DLD1 (cell line): ENCODE measurements around the gene PGM1.

Experiments used
- in situ Hi-C: cut with HindIII; loops from 2 replicates; pipeline ENCODE4 v1.10.0; 2017; ENCODE audit warnings: low sequenced_read_pairs

The PGM1 gene

GRCh38 chr1:63662841-63663240 is 69.6 kb downstream of the PGM1 start:
- in situ Hi-C loops, result no loop called here

- in situ Hi-C loops, result no loop called here
These were observed 70.1 kb downstream of the PGM1 start for GRCh38 chr1:63663301-63663700.

- in situ Hi-C loops, result no loop called here
These were observed 70.7 kb downstream of the PGM1 start for GRCh38 chr1:63663873-63664272.

- in situ Hi-C loops, result no loop called here
These were observed 71.5 kb downstream of the PGM1 start for GRCh38 chr1:63664742-63665141.

- in situ Hi-C loops, result no loop called here
These were observed 72.2 kb downstream of the PGM1 start for GRCh38 chr1:63665410-63665809.

GRCh38 chr1:63665824-63666223 is 72.6 kb downstream of the PGM1 start:
- in situ Hi-C loops, result no loop called here

- in situ Hi-C loops, result no loop called here
These were observed 75.1 kb downstream of the PGM1 start for GRCh38 chr1:63668298-63668697.

- in situ Hi-C loops, result no loop called here
These were observed 76.1 kb downstream of the PGM1 start for GRCh38 chr1:63669151-63669961.

GRCh38 chr1:63670164-63670563 is 77.0 kb downstream of the PGM1 start:
- in situ Hi-C loops, result no loop called here

GRCh38 chr1:63671514-63671913 is 78.3 kb downstream of the PGM1 start:
- in situ Hi-C loops, result no loop called here

GRCh38 chr1:63674238-63674864 is 81.1 kb downstream of the PGM1 start:
- in situ Hi-C loops, result no loop called here

- in situ Hi-C loops, result no loop called here
These were observed 81.7 kb downstream of the PGM1 start for GRCh38 chr1:63674865-63675419.

- in situ Hi-C loops, result no loop called here
These were observed 82.3 kb downstream of the PGM1 start for GRCh38 chr1:63675420-63675931.

- in situ Hi-C loops, result no loop called here
These were observed 84.3 kb downstream of the PGM1 start for GRCh38 chr1:63677497-63677896.

GRCh38 chr1:63678200-63678599 is 85.0 kb downstream of the PGM1 start:
- in situ Hi-C loops, result no loop called here

GRCh38 chr1:63679076-63679475 is 85.9 kb downstream of the PGM1 start:
- in situ Hi-C loops, result no loop called here

GRCh38 chr1:63679589-63679988 is 86.4 kb downstream of the PGM1 start:
- in situ Hi-C loops, result no loop called here

GRCh38 chr1:63682936-63683335 is 89.7 kb downstream of the PGM1 start:
- in situ Hi-C loops, result loop anchor here (10.0 kb wide), 1 partner anchor 452 kb away; no protein-coding TSS in a partner anchor

- in situ Hi-C loops, result loop anchor here (10.0 kb wide), 1 partner anchor 451 kb away; no protein-coding TSS in a partner anchor
These were observed 90.5 kb downstream of the PGM1 start for GRCh38 chr1:63683759-63684158.

GRCh38 chr1:63686696-63687095 is 93.5 kb downstream of the PGM1 start:
- in situ Hi-C loops, result loop anchor here (10.0 kb wide), 1 partner anchor 448 kb away; no protein-coding TSS in a partner anchor

GRCh38 chr1:63688302-63688890 is 95.2 kb downstream of the PGM1 start:
- in situ Hi-C loops, result loop anchor here (10.0 kb wide), 1 partner anchor 446 kb away; no protein-coding TSS in a partner anchor
